Naive thymus-derived CD4-positive, alpha-beta T cell (primary cell): Measurements from ENCODE around the gene MOSPD2. TPM values are rescaled to one million over a fixed set of nuclear protein-coding genes. Genes with fewer than 3 reads are reported as not detected.
A peak's percentile ranks its signal among the peaks of the same experiment; 100 is the strongest.

Experiments used
- ATAC-seq: fragments of 150-1000 bp; cut with Tn5 transposase; 2 replicates; pipeline ENCODE4 v1.10.0; 2021; ENCODE audit warnings: mild to moderate bottlenecking, moderate library complexity
- CTCF ChIA-PET: fragments of 350-600 bp; sonication (Branson Sonifier 250); formaldehyde crosslinking; loops from one replicate; lab custom pipeline; 2021; ENCODE audit warnings: antibody characterized with exemption; lab: Charles Lee
- POLR2A ChIA-PET: fragments of 350-600 bp; sonication (Branson Sonifier 250); formaldehyde crosslinking; loops from one replicate; lab custom pipeline; 2021; ENCODE audit warnings: antibody characterized with exemption, inconsistent platforms; lab: Charles Lee
- DNase-seq, 9 donors: peaks; one replicate each; pipeline versions ENCODE4 v3.0.0 to v3.0.0-alpha.2; 2020 to 2022; ENCODE audit warnings: mixed read lengths in 1 of 9
- H3K27ac ChIP-seq: one replicate; pipeline ENCODE4 v1.7.0; 2013; ENCODE audit warnings: mild to moderate bottlenecking, low read depth, low read length, moderate library complexity
- H3K27me3 ChIP-seq, 2 donors: one replicate each; pipeline ENCODE4 v1.7.0; 2013; ENCODE audit warnings: low read length in 2 of 2, mild to moderate bottlenecking in 2 of 2, moderate library complexity in 2 of 2; ENCODE audit not compliant: control insufficient read depth in 2 of 2, insufficient read depth in 2 of 2
- H3K36me3 ChIP-seq, 3 experiments: 1 replicate in 2 of 3; 2 replicates in 1 of 3; pipeline ENCODE4 v1.7.0; 2013; ENCODE audit warnings: low read length in 3 of 3, mild to moderate bottlenecking in 3 of 3, moderate library complexity in 1 of 3; ENCODE audit not compliant: insufficient read depth in 3 of 3, control insufficient read depth in 2 of 3
- H3K4me1 ChIP-seq, 2 donors: one replicate each; pipeline ENCODE4 v1.7.0; 2013; ENCODE audit warnings: low read length in 2 of 2, mild to moderate bottlenecking in 2 of 2, moderate library complexity in 1 of 2; ENCODE audit not compliant: control insufficient read depth in 2 of 2, insufficient read depth in 2 of 2
- H3K4me3 ChIP-seq: 2 replicates; pipeline ENCODE4 v1.7.0; 2013; ENCODE audit warnings: mild to moderate bottlenecking, low read length
- H3K9me3 ChIP-seq, 3 experiments: 1 replicate in 2 of 3; 2 replicates in 1 of 3; pipeline ENCODE4 v1.7.0; 2013; ENCODE audit warnings: low read length in 3 of 3; ENCODE audit not compliant: control insufficient read depth in 2 of 3
- H3K27ac Mint-ChIP-seq, 9 donors: one replicate each; pipeline ENCODE4 v1.8.0; 2020 to 2022; ENCODE audit warnings: mixed read lengths in 9 of 9, mild to moderate bottlenecking in 8 of 9, moderate library complexity in 5 of 9, inconsistent platforms in 2 of 9
- H3K27me3 Mint-ChIP-seq, 5 donors: one replicate each; pipeline ENCODE4 v1.8.0; 2021 to 2022; ENCODE audit warnings: mixed read lengths in 5 of 5, mild to moderate bottlenecking in 1 of 5
- H3K36me3 Mint-ChIP-seq, 5 donors: one replicate each; pipeline ENCODE4 v1.8.0; 2020 to 2022; ENCODE audit warnings: mixed read lengths in 5 of 5, mild to moderate bottlenecking in 3 of 5, inconsistent platforms in 1 of 5
- H3K4me1 Mint-ChIP-seq, 7 donors: one replicate each; pipeline ENCODE4 v1.8.0; 2020 to 2022; ENCODE audit warnings: mixed read lengths in 7 of 7, mild to moderate bottlenecking in 3 of 7, inconsistent platforms in 1 of 7
- H3K4me3 Mint-ChIP-seq, 10 donors: one replicate each; pipeline ENCODE4 v1.8.0; 2020 to 2022; ENCODE audit warnings: mild to moderate bottlenecking in 10 of 10, mixed read lengths in 10 of 10, moderate library complexity in 6 of 10, inconsistent platforms in 2 of 10
- H3K9me3 Mint-ChIP-seq, 11 donors: one replicate each; pipeline ENCODE4 v1.8.0; 2020 to 2022; ENCODE audit warnings: mixed read lengths in 11 of 11, mild to moderate bottlenecking in 4 of 11, inconsistent platforms in 1 of 11, moderate library complexity in 1 of 11
- intact Hi-C, 2 donors: fragments of 100-400 bp; cut with micrococcal nuclease; formaldehyde crosslinking; loops; one replicate each; pipeline ENCODE4 v1.15.1; 2023
- polyA plus RNA-seq, 2 donors: library from polyadenylated mRNA; unstranded; fragments of 300-500 nt; fragmentation: Illumina TruSeq; gene quantifications; one replicate each; pipeline ENCODE4 v1.2.3, GENCODE V29; 2021
- total RNA-seq, 6 experiments: library from RNA in 5 of 6; stranded (reverse) in 5 of 6; gene quantifications; 1 replicate in 5 of 6; 2 replicates in 1 of 6; pipeline ENCODE4 v1.2.3 and lab custom pipeline; 2021 to 2026

Gene MOSPD2
- total and polyA plus RNA-seq, 7 experiments from 2014 or later = 5.3 to 15.7 (median 10.6) TPM

DNA sequence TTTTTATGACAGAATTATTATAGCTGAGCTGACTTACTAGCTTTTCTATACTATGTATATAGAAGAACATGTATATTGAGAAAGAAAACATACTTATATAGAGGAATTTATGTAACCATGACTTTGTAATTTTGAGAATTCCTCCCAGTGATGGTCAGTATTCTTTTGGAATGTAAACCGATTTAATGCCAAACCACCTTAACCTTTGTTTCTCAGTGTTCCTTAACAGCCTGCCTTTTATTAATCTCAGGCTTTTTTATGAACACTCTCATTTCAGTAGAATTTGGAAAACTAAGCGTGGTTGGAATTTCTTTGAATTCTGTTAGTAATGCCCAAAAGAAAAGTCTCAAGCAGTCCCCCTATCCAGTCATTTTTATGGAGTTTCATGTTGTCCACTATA is 47.0 kb downstream of the MOSPD2 start:
- H3K36me3 Mint-ChIP-seq = peaks cover 0 to 24% (median 8%) of the 10 kb centered on the region in 5 donors
- H3K27me3 Mint-ChIP-seq = no peaks in the 10 kb centered on the region
- H3K4me3 Mint-ChIP-seq = no peak overlapping the region
- H3K27me3 ChIP-seq = no peaks in the 10 kb centered on the region
- no peak overlapping the region for H3K4me3 ChIP-seq
- no peaks in the 10 kb centered on the region for H3K4me1 Mint-ChIP-seq
- no peak overlapping the region for H3K27ac ChIP-seq
- no peaks in the 10 kb centered on the region for H3K9me3 ChIP-seq
- no peak for ATAC-seq
- ChIA-PET POLR2A (no interaction called here), CTCF (no interaction called here)
- H3K4me1 ChIP-seq = no peaks in the 10 kb centered on the region
- intact Hi-C loops = no loop called here
- no peak overlapping the region for H3K27ac Mint-ChIP-seq
- no peaks in the 10 kb centered on the region for H3K9me3 Mint-ChIP-seq
- peaks cover 0 to 16% (median 0%) of the 10 kb centered on the region in 3 experiments for H3K36me3 ChIP-seq
- DNase-seq = no peak

DNA sequence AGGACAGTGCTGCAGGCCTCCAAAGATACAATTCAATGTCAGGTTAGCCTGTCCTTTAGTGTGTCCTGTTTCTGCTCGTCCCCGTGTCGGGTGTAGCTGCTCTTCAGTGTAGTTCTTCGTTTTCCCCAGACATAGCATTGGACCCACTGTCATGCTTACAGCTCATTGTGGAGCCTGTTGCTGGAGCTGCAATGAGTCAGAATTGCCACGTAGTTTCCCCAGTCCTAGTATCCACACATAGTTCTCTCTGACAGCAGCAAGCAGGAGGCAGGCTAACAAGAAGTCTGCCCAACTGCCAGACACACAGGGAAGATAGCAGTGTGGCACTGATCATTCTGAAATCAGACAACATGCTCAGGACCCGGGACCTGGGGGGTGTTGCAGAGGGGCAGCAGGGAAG is 49.2 kb downstream of the MOSPD2 start:
- Mint-ChIP-seq H3K27ac (peak overlapping the region in 1 of 9 donors; percentile 7), H3K9me3 (no peaks in the 10 kb centered on the region), H3K4me1 (no peaks in the 10 kb centered on the region), H3K4me3 (no peak overlapping the region), H3K27me3 (no peaks in the 10 kb centered on the region), H3K36me3 (peaks cover 0 to 14% (median 7%) of the 10 kb centered on the region in 5 donors)
- H3K36me3 ChIP-seq = peaks cover 0 to 3% (median 0%) of the 10 kb centered on the region in 3 experiments
- no peaks in the 10 kb centered on the region for H3K9me3 ChIP-seq
- POLR2A ChIA-PET = no interaction called here
- no peak overlapping the region for H3K4me3 ChIP-seq
- intact Hi-C loops = no loop called here
- no peaks in the 10 kb centered on the region for H3K27me3 ChIP-seq
- no peak overlapping the region for H3K27ac ChIP-seq
- CTCF ChIA-PET = no interaction called here
- H3K4me1 ChIP-seq = no peaks in the 10 kb centered on the region
- DNase-seq (no peak), ATAC-seq (no peak)

- CTCF ChIA-PET = no interaction called here
These were observed 50.5 kb downstream of the MOSPD2 start for GRCh38 chrX:14923761-14924160.

GRCh38 chrX:14926471-14926870 is 53.2 kb downstream of the MOSPD2 start:
- H3K4me1 Mint-ChIP-seq = no peaks in the 10 kb centered on the region
- no peaks in the 10 kb centered on the region for H3K36me3 ChIP-seq
- H3K9me3 ChIP-seq = no peaks in the 10 kb centered on the region
- H3K27ac ChIP-seq = no peak overlapping the region
- H3K36me3 Mint-ChIP-seq = peaks cover 0 to under 1% (median 0%) of the 10 kb centered on the region in 5 donors
- no peaks in the 10 kb centered on the region for H3K4me1 ChIP-seq
- CTCF ChIA-PET = no interaction called here
- H3K27me3 Mint-ChIP-seq = peaks cover 0 to 4% (median 0%) of the 10 kb centered on the region in 5 donors
- DNase-seq = no peak
- no peaks in the 10 kb centered on the region for H3K9me3 Mint-ChIP-seq
- no peaks in the 10 kb centered on the region for H3K27me3 ChIP-seq
- no peak overlapping the region for H3K27ac Mint-ChIP-seq
- POLR2A ChIA-PET = no interaction called here
- no peak overlapping the region for H3K4me3 ChIP-seq
- H3K4me3 Mint-ChIP-seq = no peak overlapping the region
- intact Hi-C loops = no loop called here
- ATAC-seq = no peak

More at GRCh38 chrX:14923761-14924160, 50.5 kb downstream of the MOSPD2 start:
- Histone ChIP-seq H3K27ac (no peak overlapping the region), H3K27me3 (no peaks in the 10 kb centered on the region), H3K9me3 (no peaks in the 10 kb centered on the region), H3K4me1 (no peaks in the 10 kb centered on the region), H3K4me3 (no peak overlapping the region), H3K36me3 (no peaks in the 10 kb centered on the region)
- peaks cover 0 to 8% (median 4%) of the 10 kb centered on the region in 5 donors for H3K36me3 Mint-ChIP-seq
- ATAC-seq (no peak), DNase-seq (no peak)
- intact Hi-C loops = no loop called here
- H3K9me3 Mint-ChIP-seq = no peaks in the 10 kb centered on the region
- POLR2A ChIA-PET = no interaction called here
- no peaks in the 10 kb centered on the region for H3K27me3 Mint-ChIP-seq
- H3K4me3 Mint-ChIP-seq = no peak overlapping the region
- H3K4me1 Mint-ChIP-seq = no peaks in the 10 kb centered on the region
- no peak overlapping the region for H3K27ac Mint-ChIP-seq

GRCh38 chrX:14927401-14927800 is 54.2 kb downstream of the MOSPD2 start:
- Mint-ChIP-seq H3K36me3 (no peaks in the 10 kb centered on the region), H3K4me3 (no peak overlapping the region), H3K9me3 (no peaks in the 10 kb centered on the region), H3K4me1 (no peaks in the 10 kb centered on the region), H3K27ac (no peak overlapping the region), H3K27me3 (peaks cover 0 to 4% (median 0%) of the 10 kb centered on the region in 5 donors)
- ATAC-seq (no peak), DNase-seq (no peak)
- Histone ChIP-seq H3K27ac (no peak overlapping the region), H3K27me3 (no peaks in the 10 kb centered on the region), H3K36me3 (no peaks in the 10 kb centered on the region), H3K4me1 (no peaks in the 10 kb centered on the region), H3K4me3 (no peak overlapping the region), H3K9me3 (no peaks in the 10 kb centered on the region)
- ChIA-PET CTCF (no interaction called here), POLR2A (no interaction called here)
- intact Hi-C loops = no loop called here

- no peaks in the 10 kb centered on the region for H3K9me3 Mint-ChIP-seq
- H3K4me3 Mint-ChIP-seq = no peak overlapping the region
- H3K27me3 ChIP-seq = no peaks in the 10 kb centered on the region
- peaks cover 0 to 4% (median 0%) of the 10 kb centered on the region in 5 donors for H3K27me3 Mint-ChIP-seq
- H3K36me3 Mint-ChIP-seq = no peaks in the 10 kb centered on the region
- no peak overlapping the region for H3K4me3 ChIP-seq
- no peak for DNase-seq
- no peak overlapping the region for H3K27ac ChIP-seq
- intact Hi-C loops = no loop called here
- POLR2A ChIA-PET = no interaction called here
- no peaks in the 10 kb centered on the region for H3K9me3 ChIP-seq
- no peaks in the 10 kb centered on the region for H3K36me3 ChIP-seq
- H3K27ac Mint-ChIP-seq = no peak overlapping the region
- H3K4me1 Mint-ChIP-seq = no peaks in the 10 kb centered on the region
- no peak for ATAC-seq
- CTCF ChIA-PET = no interaction called here
- H3K4me1 ChIP-seq = no peaks in the 10 kb centered on the region
These were observed 57.4 kb downstream of the MOSPD2 start for GRCh38 chrX:14930663-14931062.

DNA sequence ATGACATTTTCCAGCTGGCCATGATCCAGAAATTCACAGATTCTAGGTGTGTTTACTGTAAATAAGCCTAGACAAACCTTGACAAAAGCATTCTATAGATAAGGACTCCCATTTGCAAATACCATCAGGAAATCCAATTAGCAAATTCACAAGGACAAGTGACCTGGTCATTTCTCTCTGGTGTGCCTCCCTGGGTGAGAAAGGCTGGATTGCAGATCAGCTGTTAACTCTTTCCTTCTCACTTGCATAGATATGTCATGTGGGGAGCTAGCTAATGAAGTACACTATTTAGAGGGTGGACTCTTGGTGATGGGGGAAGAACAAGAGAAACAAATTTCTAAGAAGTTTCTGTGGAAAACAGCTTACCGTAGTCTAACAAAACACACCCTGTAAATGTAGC is 58.9 kb downstream of the MOSPD2 start:
- H3K27me3 Mint-ChIP-seq = peaks cover 0 to 4% (median 0%) of the 10 kb centered on the region in 5 donors
- H3K4me3 Mint-ChIP-seq = no peak overlapping the region
- H3K36me3 Mint-ChIP-seq = no peaks in the 10 kb centered on the region
- DNase-seq (no peak), ATAC-seq (no peak)
- Histone ChIP-seq H3K4me1 (no peaks in the 10 kb centered on the region), H3K9me3 (no peaks in the 10 kb centered on the region), H3K4me3 (no peak overlapping the region), H3K36me3 (no peaks in the 10 kb centered on the region), H3K27ac (no peak overlapping the region), H3K27me3 (no peaks in the 10 kb centered on the region)
- ChIA-PET POLR2A (no interaction called here), CTCF (interaction anchor here (0.7 kb wide), 1 partner anchor 1848 kb away, joined by 4 read pairs; no protein-coding TSS in a partner anchor)
- no peaks in the 10 kb centered on the region for H3K4me1 Mint-ChIP-seq
- H3K27ac Mint-ChIP-seq = no peak overlapping the region
- intact Hi-C loops = no loop called here
- no peaks in the 10 kb centered on the region for H3K9me3 Mint-ChIP-seq
